ENCODE measurements around the gene MAP3K3. TPM values are rescaled to one million over a fixed set of nuclear protein-coding genes. Genes with fewer than 3 reads are reported as not detected.

Gene MAP3K3
- total RNA-seq, 1 donor, result 51.0 TPM

DNA sequence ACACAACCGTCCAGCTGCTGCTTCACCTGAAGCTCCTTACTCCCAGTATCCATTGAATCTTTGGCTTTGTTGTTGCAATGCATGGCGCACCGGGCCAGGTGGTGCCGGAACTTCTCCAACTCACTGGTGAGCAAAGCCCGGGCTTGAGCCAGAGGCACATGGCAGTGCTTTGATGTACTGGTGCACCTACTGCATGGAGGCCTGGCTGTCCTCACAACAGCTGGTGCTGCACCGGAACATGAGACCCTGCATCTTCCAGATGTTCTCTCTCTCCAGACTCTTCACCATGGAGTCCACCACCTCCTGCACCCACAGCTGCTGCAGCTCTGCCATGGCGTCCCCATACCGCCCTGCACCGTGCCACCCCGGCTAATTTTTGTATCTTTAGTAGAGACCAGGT is 11.4 kb upstream of the MAP3K3 start:
- TF ChIP-seq CTCF (IDR thresholded peaks at IDR 0.05; ENCODE audit: extremely low read depth, low read depth, low read length), result no peak
- no peak overlapping the region for H3K4me2 ChIP-seq (ENCODE audit: insufficient read depth, low read length)
- H3K36me3 ChIP-seq (ENCODE audit: insufficient read depth, low read length), result peaks cover 32% of the 10 kb centered on the region

GRCh38 chr17:63611354-63611753 is 10.9 kb upstream of the MAP3K3 start:
- no peaks in the 10 kb centered on the region for H4K20me1 ChIP-seq (ENCODE audit: insufficient read depth, low read length)
- no peaks in the 10 kb centered on the region for H3K4me1 ChIP-seq (ENCODE audit: insufficient read depth, low read length)
- H3K36me3 ChIP-seq (ENCODE audit: insufficient read depth, low read length), result peaks cover 27% of the 10 kb centered on the region
- no peak overlapping the region for H3K4me2 ChIP-seq (ENCODE audit: insufficient read depth, low read length)
- no peak for DNase-seq (ENCODE audit: insufficient read length, low spot score, missing footprints)
- H3K4me3 ChIP-seq (ENCODE audit: insufficient read depth, low read length), result no peak overlapping the region
- no peaks in the 10 kb centered on the region for H3K27me3 ChIP-seq (ENCODE audit: insufficient read depth, low read length)
- TF ChIP-seq CTCF (IDR thresholded peaks at IDR 0.05; ENCODE audit: extremely low read depth, low read depth, low read length), result no peak
- no peaks in the 10 kb centered on the region for H3K9me3 ChIP-seq (ENCODE audit: low read depth, low read length)
- H3K27ac ChIP-seq (ENCODE audit: low read depth, low read length), result no peak overlapping the region
- H2AFZ ChIP-seq (ENCODE audit: low read length), result no peak overlapping the region
- no peaks in the 10 kb centered on the region for H3K79me2 ChIP-seq (ENCODE audit: insufficient read depth, low read length)

More for the DNA sequence above, 11.4 kb upstream of the MAP3K3 start:
- H3K79me2 ChIP-seq (ENCODE audit: insufficient read depth, low read length), result no peaks in the 10 kb centered on the region
- DNase-seq (ENCODE audit: insufficient read length, low spot score, missing footprints), result no peak
- peaks cover 3% of the 10 kb centered on the region for H4K20me1 ChIP-seq (ENCODE audit: insufficient read depth, low read length)
- H3K4me1 ChIP-seq (ENCODE audit: insufficient read depth, low read length), result no peaks in the 10 kb centered on the region
- no peaks in the 10 kb centered on the region for H3K27me3 ChIP-seq (ENCODE audit: insufficient read depth, low read length)
- no peaks in the 10 kb centered on the region for H3K9me3 ChIP-seq (ENCODE audit: low read depth, low read length)
- no peak overlapping the region for H3K27ac ChIP-seq (ENCODE audit: low read depth, low read length)
- H3K4me3 ChIP-seq (ENCODE audit: insufficient read depth, low read length), result no peak overlapping the region
- no peak overlapping the region for H2AFZ ChIP-seq (ENCODE audit: low read length)

- DNase-seq (ENCODE audit: insufficient read length, low spot score, missing footprints), result no peak
- H3K4me3 ChIP-seq (ENCODE audit: insufficient read depth, low read length), result no peak overlapping the region
- no peak overlapping the region for H3K4me2 ChIP-seq (ENCODE audit: insufficient read depth, low read length)
- H3K36me3 ChIP-seq (ENCODE audit: insufficient read depth, low read length), result peaks cover 5% of the 10 kb centered on the region
- no peak overlapping the region for H3K27ac ChIP-seq (ENCODE audit: low read depth, low read length)
- H3K4me1 ChIP-seq (ENCODE audit: insufficient read depth, low read length), result no peaks in the 10 kb centered on the region
- H4K20me1 ChIP-seq (ENCODE audit: insufficient read depth, low read length), result no peaks in the 10 kb centered on the region
- TF ChIP-seq CTCF (IDR thresholded peaks at IDR 0.05; ENCODE audit: extremely low read depth, low read depth, low read length), result no peak
- H3K9me3 ChIP-seq (ENCODE audit: low read depth, low read length), result no peaks in the 10 kb centered on the region
- no peaks in the 10 kb centered on the region for H3K79me2 ChIP-seq (ENCODE audit: insufficient read depth, low read length)
- no peaks in the 10 kb centered on the region for H3K27me3 ChIP-seq (ENCODE audit: insufficient read depth, low read length)
- H2AFZ ChIP-seq (ENCODE audit: low read length), result no peak overlapping the region
These were observed 8.6 kb upstream of the MAP3K3 start for GRCh38 chr17:63613663-63614062.

- peaks cover 30% of the 10 kb centered on the region for H3K79me2 ChIP-seq (ENCODE audit: insufficient read depth, low read length)
- no peaks in the 10 kb centered on the region for H3K36me3 ChIP-seq (ENCODE audit: insufficient read depth, low read length)
- TF ChIP-seq CTCF (IDR thresholded peaks at IDR 0.05; ENCODE audit: extremely low read depth, low read depth, low read length), result no peak
- peak overlapping the region; percentile 83 for H3K4me3 ChIP-seq (ENCODE audit: insufficient read depth, low read length)
- H3K4me2 ChIP-seq (ENCODE audit: insufficient read depth, low read length), result peak overlapping the region; percentile 90
- no peaks in the 10 kb centered on the region for H3K9me3 ChIP-seq (ENCODE audit: low read depth, low read length)
- no peak for DNase-seq (ENCODE audit: insufficient read length, low spot score, missing footprints)
- H2AFZ ChIP-seq (ENCODE audit: low read length), result peak overlapping the region; percentile 90
- H4K20me1 ChIP-seq (ENCODE audit: insufficient read depth, low read length), result peaks cover 16% of the 10 kb centered on the region
- peaks cover 16% of the 10 kb centered on the region for H3K4me1 ChIP-seq (ENCODE audit: insufficient read depth, low read length)
- H3K27me3 ChIP-seq (ENCODE audit: insufficient read depth, low read length), result no peaks in the 10 kb centered on the region
- H3K27ac ChIP-seq (ENCODE audit: low read depth, low read length), result peak overlapping the region; percentile 66
These were observed 961 bp upstream of the MAP3K3 start for GRCh38 chr17:63621229-63621683.
